ENCODE results near the gene BABAM1. TPM values are rescaled to one million over a fixed set of nuclear protein-coding genes. Genes with fewer than 3 reads are reported as not detected.

The BABAM1 gene
- total and polyA plus RNA-seq, 9 of the 15 experiments (the other 6 are each of a cell fraction or from before 2014, with no cell fraction given), result 14.7 to 160 (median 113) TPM

- peak; percentile 78 for TF ChIP-seq MGA (IDR thresholded peaks at IDR 0.05)
- peak; percentile 36 for TF ChIP-seq CCNT2 (IDR thresholded peaks at IDR 0.05; ENCODE audit: borderline replicate concordance, extremely low read depth, insufficient read length, low read depth, low read length)
- TF ChIP-seq CBFB (CRISPR knock-in tag; IDR thresholded peaks at IDR 0.05), result peak; percentile 88; the same call in 1 of the 2 replicates
- no peak for TF ChIP-seq ZNF124 (CRISPR knock-in tag; IDR thresholded peaks at IDR 0.05)
- peak; percentile 57; the same call in 1 of the 2 replicates for TF ChIP-seq ZBTB7A (IDR thresholded peaks at IDR 0.05; ENCODE audit: borderline replicate concordance, control insufficient read depth, low read depth, low read length)
- TF ChIP-seq RBFOX2 (IDR thresholded peaks at IDR 0.05; ENCODE audit: low read depth, low read length), result peak; percentile 78
- no peak for TF ChIP-seq ZNF395 (CRISPR knock-in tag; IDR thresholded peaks at IDR 0.05)
- no peak for TF ChIP-seq ZNF644 (tag; IDR thresholded peaks at IDR 0.05; ENCODE audit: low read depth)
- no peak for TF ChIP-seq ARID1B (IDR thresholded peaks at IDR 0.05)
- 0 out of 2 replicates have a peak, but pooled peaks have one; percentile 29 for TF ChIP-seq DMBX1 (CRISPR knock-in tag; IDR thresholded peaks at IDR 0.05; ENCODE audit: borderline replicate concordance)
These were observed 15.4 kb downstream of the BABAM1 start (continued) for GRCh38 chr19:17282488-17283125.

Measured in K562 (cell line).